PC-3 (cell line): Measurements from ENCODE around the gene ACR.

Source experiments
- CTCF ChIP-seq: fragments of 300-600 bp; sonication (generic); conservative IDR thresholded peaks from 2 replicates; pipeline ENCODE4 v1.5.1; 2017; ENCODE audit warnings: antibody characterized with exemption, low read depth, mild to moderate bottlenecking, low read length
- EZH2 ChIP-seq: fragments of 300-600 bp; sonication (generic); IDR thresholded peaks from one replicate; pipeline ENCODE4 v1.6.1; 2017; ENCODE audit warnings: antibody characterized with exemption, mild to moderate bottlenecking, low read length; ENCODE audit not compliant: unreplicated experiment
- EZH2phosphoT487 ChIP-seq: fragments of 300-600 bp; sonication (generic); IDR thresholded peaks from 2 replicates; pipeline ENCODE4 v1.6.1; 2018; ENCODE audit warnings: mild to moderate bottlenecking, antibody characterized with exemption, low read length, borderline replicate concordance

GRCh38 chr22:50705851-50706351 is 32.1 kb upstream of the ACR start:
- TF ChIP-seq CTCF: no peak
- no peak for TF ChIP-seq EZH2
- no peak for TF ChIP-seq EZH2phosphoT487
